K562 (cell line): ENCODE results near the gene CERS4. TPM values are rescaled to one million over a fixed set of nuclear protein-coding genes. Genes with fewer than 3 reads are reported as not detected.
A peak's percentile ranks its signal among the peaks of the same experiment; 100 is the strongest.

Experiments used
- CCAR2 ChIP-seq: fragments of 200-400 bp; formaldehyde crosslinking; IDR thresholded peaks from 2 replicates; pipeline ENCODE4 v1.6.1; 2017; ENCODE audit warnings: mild to moderate bottlenecking, low read depth, low read length
- CTBP1 ChIP-seq: fragments of 450-650 bp; IDR thresholded peaks from 2 replicates; pipeline ENCODE4 v1.6.1; 2016; ENCODE audit warnings: borderline replicate concordance
- EGR1 ChIP-seq: fragments of 450-650 bp; conservative IDR thresholded peaks from 2 replicates; pipeline ENCODE4 v1.6.1; 2017; ENCODE audit warnings: mild to moderate bottlenecking
- FOXA1 ChIP-seq: fragments of 450-650 bp; IDR thresholded peaks from 2 replicates; pipeline ENCODE4 v1.6.1; 2016; ENCODE audit warnings: mild to moderate bottlenecking, borderline replicate concordance
- FOXJ2 ChIP-seq: fragments of 200-800 bp; sonication (Bioruptor generic); IDR thresholded peaks from 2 replicates; pipeline ENCODE4 v1.6.1; 2016; ENCODE audit warnings: missing genetic modification characterization, missing compliant biosample characterization
- FUS ChIP-seq: fragments of 200-400 bp; formaldehyde crosslinking; optimal IDR thresholded peaks from 2 replicates; pipeline ENCODE3; 2017; ENCODE audit warnings: low read depth, low read length
- GATAD2B ChIP-seq: fragments of 450-650 bp; IDR thresholded peaks from 2 replicates; pipeline ENCODE4 v1.6.1; 2017; ENCODE audit warnings: mild to moderate bottlenecking, borderline replicate concordance
- GTF2A2 ChIP-seq: IDR thresholded peaks from 2 replicates; pipeline ENCODE4 v1.6.1; 2016; ENCODE audit warnings: mild to moderate bottlenecking, missing genetic modification characterization, missing compliant biosample characterization
- HMG20B ChIP-seq: fragments of 250-450 bp; sonication (Bioruptor Pico); IDR thresholded peaks from 2 replicates; pipeline ENCODE4 v1.5.0; 2021; ENCODE audit warnings: mild to moderate bottlenecking
- MYC ChIP-seq, 2 experiments: fragments of 250-450 bp in 1 of 2; sonication (Bioruptor Pico) in 1 of 2; IDR thresholded peaks; 2 replicates each; pipeline versions ENCODE4 v1.5.1 to v1.6.1; 2012 to 2021; ENCODE audit warnings: low read depth in 2 of 2, borderline replicate concordance in 1 of 2, improper control_type of control experiment in 1 of 2, low read length in 1 of 2, mild to moderate bottlenecking in 1 of 2, moderate library complexity in 1 of 2
- NFIC ChIP-seq: fragments of 450-650 bp; IDR thresholded peaks from 2 replicates; pipeline ENCODE4 v1.6.1; 2017; ENCODE audit warnings: mild to moderate bottlenecking, inconsistent platforms
- NFXL1 ChIP-seq: fragments of 450-650 bp; formaldehyde crosslinking; IDR thresholded peaks from 2 replicates; pipeline ENCODE4 v1.4.0; 2021; ENCODE audit warnings: mild to moderate bottlenecking
- PHB ChIP-seq: fragments of 250-450 bp; sonication (Bioruptor Pico); IDR thresholded peaks from 2 replicates; pipeline ENCODE4 v1.5.0; 2021
- PHF21A ChIP-seq: fragments of 450-650 bp; IDR thresholded peaks from 2 replicates; pipeline ENCODE4 v1.6.1; 2017; ENCODE audit warnings: low read depth, borderline replicate concordance
- RCOR1 ChIP-seq, 2 experiments: IDR thresholded peaks; 2 replicates each; pipeline ENCODE4 v1.6.1; 2012; ENCODE audit warnings: low read depth in 2 of 2, low read length in 2 of 2, borderline replicate concordance in 1 of 2, improper control_type of control experiment in 1 of 2
- RFX5 ChIP-seq: IDR thresholded peaks from 2 replicates; pipeline ENCODE4 v1.6.1; 2011; ENCODE audit warnings: low read depth, mild to moderate bottlenecking, improper control_type of control experiment, low read length
- SLC30A9 ChIP-seq: fragments of 250-450 bp; sonication (Bioruptor Pico); IDR thresholded peaks from 2 replicates; pipeline ENCODE4 v1.8.0; 2022; ENCODE audit warnings: mild to moderate bottlenecking, moderate library complexity
- SMARCB1 ChIP-seq: IDR thresholded peaks from 2 replicates; pipeline ENCODE4 v1.6.1; 2011; ENCODE audit warnings: improper control_type of control experiment, low read depth; ENCODE audit not compliant: insufficient read length
- SREBF2 ChIP-seq: sonication (generic); formaldehyde crosslinking; IDR thresholded peaks from 2 replicates; pipeline ENCODE4 v1.4.0; 2020; ENCODE audit warnings: mild to moderate bottlenecking, missing genetic modification reagents
- SRSF3 ChIP-seq: fragments of 200-400 bp; formaldehyde crosslinking; IDR thresholded peaks from 2 replicates; pipeline ENCODE4 v1.6.1; 2016; ENCODE audit warnings: mild to moderate bottlenecking, low read length, moderate library complexity; ENCODE audit not compliant: insufficient read depth
- SRSF7 ChIP-seq: fragments of 200-400 bp; formaldehyde crosslinking; optimal IDR thresholded peaks from 2 replicates; pipeline ENCODE3; 2017; ENCODE audit warnings: mild to moderate bottlenecking, low read depth, low read length
- STAT5B ChIP-seq: fragments of 250-450 bp; sonication (Bioruptor Pico); IDR thresholded peaks from 2 replicates; pipeline ENCODE4 v1.8.0; 2021; ENCODE audit warnings: mild to moderate bottlenecking, inconsistent platforms
- TAF1 ChIP-seq: IDR thresholded peaks from 2 replicates; pipeline ENCODE4 v1.6.1; 2011; ENCODE audit warnings: mild to moderate bottlenecking, low read length, moderate library complexity; ENCODE audit not compliant: insufficient read depth, control insufficient read depth, severe bottlenecking; ENCODE audit errors: extremely low read depth
- ZC3H4 ChIP-seq: sonication (generic); formaldehyde crosslinking; IDR thresholded peaks from 2 replicates; pipeline ENCODE4 v1.9.0; 2021; ENCODE audit warnings: missing genetic modification reagents, borderline replicate concordance
- ZKSCAN8 ChIP-seq: fragments of 200-800 bp; sonication (Bioruptor generic); IDR thresholded peaks from 2 replicates; pipeline ENCODE4 v1.6.1; 2016; ENCODE audit warnings: missing genetic modification characterization, missing compliant biosample characterization
- ZNF212 ChIP-seq: fragments of 450-650 bp; formaldehyde crosslinking; IDR thresholded peaks from 2 replicates; pipeline ENCODE4 v1.4.0; 2020; ENCODE audit warnings: mild to moderate bottlenecking
- ZNF282 ChIP-seq: sonication (generic); formaldehyde crosslinking; IDR thresholded peaks from 2 replicates; pipeline ENCODE4 v1.8.1; 2023; ENCODE audit warnings: missing genetic modification reagents
- ZNF3 ChIP-seq: fragments of 250-450 bp; sonication (Bioruptor Pico); IDR thresholded peaks from 2 replicates; pipeline ENCODE4 v1.5.0; 2021; ENCODE audit warnings: mild to moderate bottlenecking, moderate library complexity
- ZNF707 ChIP-seq: fragments of 250-450 bp; sonication (Bioruptor Pico); conservative IDR thresholded peaks from 2 replicates; pipeline ENCODE4 v1.8.0; 2022; ENCODE audit warnings: inconsistent platforms, mild to moderate bottlenecking, moderate library complexity
- ZNF830 ChIP-seq: fragments of 250-450 bp; sonication (Bioruptor Pico); IDR thresholded peaks from 2 replicates; pipeline ENCODE4 v1.5.0; 2021; ENCODE audit warnings: mild to moderate bottlenecking
- polyA plus RNA-seq, 8 experiments: library from polyadenylated mRNA; depleted of rRNA in 4 of 8; stranded (reverse) in 5 of 8; unstranded in 3 of 8; fragments of >200 nt; fragmentation: Nextera tagmentation in 2 of 8; fragmentation: Illumina TruSeq in 1 of 8; extraction: Ambion mirVana in 2 of 8; extraction: Trizol in 1 of 8; gene quantifications; 2 replicates each; pipeline versions ENCODE4 v1.2.1 to v1.2.3, GENCODE V29; 2011 to 2014; ENCODE audit warnings: inconsistent platforms in 1 of 8, missing spikeins in 1 of 8
- total RNA-seq, 7 experiments: library from RNA; depleted of rRNA in 6 of 7; stranded (reverse); fragments of >200 nt in 6 of 7; fragmentation: Illumina TruSeq in 2 of 7; extraction: Trizol in 2 of 7; gene quantifications; 2 replicates each; pipeline versions ENCODE4 v1.2.1 to v1.2.3, GENCODE V29; 2011 to 2021; ENCODE audit warnings: low replicate concordance in 1 of 7
- TF ChIP-seq, protein P1 (sequence below): fragments of 250-450 bp; sonication (Bioruptor Pico); IDR thresholded peaks from 2 replicates; pipeline ENCODE4 v1.5.1; 2021; ENCODE audit warnings: mild to moderate bottlenecking

The CERS4 gene
- total and polyA plus RNA-seq, 9 of the 15 experiments (the other 6 are each of a cell fraction or from before 2014, with no cell fraction given), result 0.14 to 4.4 (median 2.9) TPM; not detected in 1

DNA sequence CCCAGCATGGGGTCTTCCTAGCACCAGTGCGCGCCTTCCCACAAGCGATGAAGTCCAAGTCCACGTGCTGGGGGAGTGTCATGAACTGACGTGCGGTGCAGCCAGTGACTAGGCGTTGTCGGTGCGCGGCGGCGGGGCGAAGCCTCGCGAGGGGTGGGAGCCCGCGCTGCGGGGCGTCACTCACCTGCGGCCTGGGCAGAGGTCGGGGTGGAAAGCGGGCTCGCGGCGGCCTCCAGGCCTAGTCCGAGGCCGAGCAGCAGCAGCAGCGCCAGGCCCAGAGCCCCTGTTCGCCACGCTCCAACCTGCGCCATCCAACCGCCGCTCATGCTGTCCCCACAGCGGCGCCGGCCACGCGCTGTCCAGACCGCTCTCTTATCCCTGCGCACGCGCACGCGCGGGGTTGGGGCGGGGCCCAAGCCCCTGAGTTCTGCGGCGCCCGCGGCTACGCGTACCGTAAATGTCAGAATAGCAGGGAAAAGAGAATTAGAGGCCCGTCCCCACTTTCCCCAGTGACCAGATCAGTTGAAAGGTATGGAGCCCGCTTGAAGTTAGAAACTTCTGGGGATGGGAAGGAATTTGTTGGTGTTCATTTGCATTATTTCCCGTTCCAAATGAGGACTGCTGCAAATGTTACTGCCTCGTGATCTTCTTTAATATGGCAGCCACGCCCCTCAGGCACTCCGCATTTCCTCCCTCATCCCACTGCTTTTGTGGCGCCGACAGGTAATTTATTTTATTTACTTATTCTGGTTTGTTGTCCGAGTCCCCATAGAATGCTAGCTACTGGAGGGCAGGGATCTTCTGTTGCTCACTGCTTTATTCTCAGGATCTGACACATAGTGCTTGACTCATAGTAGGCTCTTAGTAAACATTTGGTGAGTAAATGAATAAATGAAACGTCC is 99.0 kb downstream of the CERS4 start, which contains the start of gene CD320 (continued):
- no peak for TF ChIP-seq ZKSCAN8 (CRISPR knock-in tag)
- TF ChIP-seq HMG20B (CRISPR knock-in tag), result no peak
- peak; percentile 96 for TF ChIP-seq MYC (IDR thresholded peaks at IDR 0.05; ENCODE audit: low read depth, low read length)
- TF ChIP-seq MYC (CRISPR knock-in tag; IDR thresholded peaks at IDR 0.05; ENCODE audit: borderline replicate concordance, low read depth), result no peak
- TF ChIP-seq SREBF2 (CRISPR knock-in tag), result no peak
- no peak for TF ChIP-seq PHB (CRISPR knock-in tag)
- TF ChIP-seq PHF21A, result no peak
- no peak for TF ChIP-seq CCAR2
- TF ChIP-seq FOXJ2 (tag), result no peak
- no peak for TF ChIP-seq NFXL1 (CRISPR knock-in tag)
- TF ChIP-seq ZNF212 (CRISPR knock-in tag), result peak; percentile 75; the same call in 1 of the 2 replicates
- TF ChIP-seq SMARCB1, result no peak
- no peak; the same call in 1 of the 2 replicates for TF ChIP-seq EGR1
- TF ChIP-seq GTF2A2, result no peak
- no peak for TF ChIP-seq RFX5
- peak; percentile 89 for TF ChIP-seq NFIC
- TF ChIP-seq ZNF282 (CRISPR knock-in tag), result peak; percentile 98
- no peak for TF ChIP-seq SRSF7
- no peak for TF ChIP-seq FUS
- 0 out of 2 replicates have a peak, but pooled peaks have one; percentile 32 for TF ChIP-seq ZNF830 (CRISPR knock-in tag)
- no peak; the same call in 1 of the 2 replicates for TF ChIP-seq ZC3H4 (CRISPR knock-in tag)
- no peak for TF ChIP-seq FOXA1
- no peak for TF ChIP-seq ZNF707 (CRISPR knock-in tag)
- TF ChIP-seq RCOR1 (IDR thresholded peaks at IDR 0.05; ENCODE audit: borderline replicate concordance in 1 of 2, low read depth in 2 of 2, low read length in 2 of 2), result no peak
- TF ChIP-seq STAT5B (CRISPR knock-in tag), result no peak
- TF ChIP-seq, protein P1, sequence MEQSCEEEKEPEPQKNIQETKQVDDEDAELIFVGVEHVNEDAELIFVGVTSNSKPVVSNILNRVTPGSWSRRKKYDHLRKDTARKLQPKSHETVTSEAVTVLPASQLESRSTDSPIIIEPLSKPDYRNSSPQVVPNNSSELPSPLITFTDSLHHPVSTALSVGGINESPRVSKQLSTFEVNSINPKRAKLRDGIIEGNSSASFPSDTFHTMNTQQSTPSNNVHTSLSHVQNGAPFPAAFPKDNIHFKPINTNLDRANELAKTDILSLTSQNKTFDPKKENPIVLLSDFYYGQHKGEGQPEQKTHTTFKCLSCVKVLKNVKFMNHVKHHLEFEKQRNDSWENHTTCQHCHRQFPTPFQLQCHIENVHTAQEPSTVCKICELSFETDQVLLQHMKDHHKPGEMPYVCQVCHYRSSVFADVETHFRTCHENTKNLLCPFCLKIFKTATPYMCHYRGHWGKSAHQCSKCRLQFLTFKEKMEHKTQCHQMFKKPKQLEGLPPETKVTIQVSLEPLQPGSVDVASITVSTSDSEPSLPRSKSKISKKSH (CRISPR knock-in tag), result no peak
- no peak for TF ChIP-seq SRSF3
- TF ChIP-seq TAF1, result peak; percentile 49
- peak; percentile 82 for TF ChIP-seq CTBP1
- TF ChIP-seq GATAD2B, result no peak
- TF ChIP-seq ZNF3 (CRISPR knock-in tag), result no peak
- TF ChIP-seq SLC30A9 (CRISPR knock-in tag), result no peak
